AG08395 (cell line): Measurements from ENCODE around the gene SREBF1.

Experiments used
- DNase-seq: peaks from one replicate; pipeline ENCODE4 v3.0.0; 2012; ENCODE audit warnings: mixed read lengths, low spot score

SREBF1 gene

DNA sequence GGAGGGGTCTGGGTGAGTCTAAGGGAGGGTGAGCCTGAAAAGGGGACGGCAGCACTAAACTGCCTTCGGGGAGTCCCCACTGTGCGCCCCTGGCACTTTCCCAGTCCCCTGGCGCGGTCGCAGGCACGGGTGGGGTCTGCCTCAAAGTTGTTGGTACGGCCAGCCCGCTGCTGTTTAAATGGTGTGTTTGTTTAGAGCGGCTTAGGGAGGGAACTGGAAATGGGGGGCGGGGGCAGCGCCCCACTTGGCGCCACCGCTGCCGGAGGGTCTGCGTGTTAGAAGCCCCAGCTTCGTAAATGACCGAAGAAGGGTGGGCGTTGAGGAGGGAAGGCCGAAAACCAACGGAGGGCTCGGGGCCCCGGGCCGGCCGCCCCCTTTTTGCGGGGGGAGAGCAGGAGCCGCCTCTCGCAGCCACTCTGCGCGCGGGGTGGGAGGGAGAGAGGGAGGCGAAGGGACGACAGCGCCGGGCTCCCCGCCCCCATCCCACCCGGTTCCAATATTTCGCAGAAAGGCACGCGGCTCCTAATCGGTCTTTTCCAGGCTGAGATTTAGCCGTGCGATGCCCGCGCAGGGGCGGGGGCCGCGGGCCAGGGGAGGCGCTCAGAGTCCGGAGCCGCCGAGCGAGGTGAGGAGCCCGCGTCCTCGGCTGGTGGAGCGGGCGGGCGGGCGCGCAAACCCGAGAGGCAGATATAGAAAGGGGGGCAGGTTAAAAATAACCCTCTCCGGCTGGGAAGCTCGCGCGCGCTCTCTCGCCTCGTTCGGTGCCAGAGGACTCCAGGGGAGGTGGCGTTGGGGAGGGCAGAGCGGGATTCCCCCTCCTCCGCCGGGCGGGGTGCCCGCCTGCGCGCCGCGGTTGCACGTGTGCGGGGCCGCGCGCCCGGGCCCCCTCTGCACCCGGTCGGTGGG, 54.9 kb downstream of the SREBF1 start:
- peak; percentile 45 for DNase-seq

DNA sequence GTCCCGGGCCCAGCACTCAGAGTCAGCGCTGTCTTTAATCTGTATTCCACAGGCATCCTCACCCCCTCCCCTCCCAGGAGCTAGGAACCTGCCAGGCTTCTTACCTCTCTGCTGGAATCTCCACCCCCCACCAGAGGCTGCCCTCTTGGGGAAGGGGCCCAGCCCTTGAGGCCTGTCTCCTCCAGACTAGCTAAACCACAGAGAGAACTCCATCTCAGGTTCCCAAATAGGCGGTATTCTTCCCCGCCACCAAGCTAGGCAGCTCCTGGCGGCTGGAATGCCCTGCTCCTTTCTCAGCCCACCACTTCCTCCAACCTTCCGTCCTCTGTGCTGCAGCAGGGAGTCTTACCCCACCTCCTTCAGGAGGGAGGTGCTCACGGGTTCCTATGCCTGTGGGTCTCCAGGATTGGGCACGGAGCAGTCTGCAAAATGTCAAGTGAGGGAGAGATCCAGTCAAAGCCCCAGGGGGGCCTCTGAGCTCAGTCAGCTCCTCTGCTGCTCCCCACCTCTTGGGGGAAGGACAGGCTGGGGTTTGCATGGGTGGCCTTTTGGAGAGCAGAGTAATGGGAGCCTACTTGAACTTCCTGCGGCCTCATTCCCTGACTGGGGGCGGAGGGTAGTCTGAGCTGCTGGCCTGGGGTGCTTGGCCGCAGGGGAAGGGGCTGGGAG, 55.7 kb downstream of the SREBF1 start:
- no peak for DNase-seq

GRCh38 chr17:17779015-17779611, 57.7 kb downstream of the SREBF1 start:
- DNase-seq: no peak

- DNase-seq: peak; percentile 53
Measured at GRCh38 chr17:17778308-17779014, 58.3 kb downstream of the SREBF1 start.

- DNase-seq: no peak
Measured at GRCh38 chr17:17776889-17777288, 59.9 kb downstream of the SREBF1 start.

DNA sequence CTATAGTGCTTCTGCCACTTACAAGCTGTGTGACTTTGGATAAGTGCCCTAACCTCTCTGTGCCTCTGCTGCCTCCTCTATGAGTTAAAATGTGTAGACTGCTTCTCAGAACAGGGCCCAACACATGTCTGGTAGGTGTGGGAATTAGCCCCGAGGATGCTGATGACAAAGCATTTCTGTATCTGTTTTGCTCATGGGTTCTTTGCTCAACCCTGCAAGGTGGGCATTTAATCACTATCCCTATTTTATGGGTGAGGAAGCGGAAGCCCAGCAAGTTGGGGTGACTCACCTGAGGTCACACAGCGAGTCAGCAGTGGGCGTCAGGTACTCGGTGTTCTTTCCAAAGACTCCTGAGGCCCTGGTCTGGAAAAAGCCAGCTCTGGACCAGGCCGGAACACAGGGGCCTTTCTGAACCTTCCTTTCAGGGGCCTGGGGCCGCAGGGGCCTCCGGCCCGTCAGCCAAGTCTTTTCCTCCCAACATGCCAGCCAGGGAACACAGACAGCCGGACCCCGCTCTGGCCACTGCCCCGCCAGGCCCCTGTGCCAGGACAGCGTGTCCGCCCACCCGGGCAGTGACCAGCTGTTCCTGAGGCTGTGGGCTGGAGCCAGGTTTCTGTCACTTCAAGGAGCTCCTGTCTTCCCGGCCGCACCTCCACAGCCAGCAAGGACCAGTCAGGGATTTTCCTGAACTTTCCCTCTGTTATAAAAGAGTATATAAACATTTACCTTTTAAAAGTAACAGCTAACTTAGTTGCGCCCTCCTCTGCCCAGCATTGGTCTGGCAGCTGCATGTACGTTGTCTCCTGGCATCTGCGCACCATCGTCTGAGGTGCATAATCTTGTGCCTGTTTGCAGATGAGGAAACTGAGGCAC, 62.5 kb downstream of the SREBF1 start:
- no peak for DNase-seq

- DNase-seq: no peak
Measured at GRCh38 chr17:17772231-17772630, 64.6 kb downstream of the SREBF1 start.

- no peak for DNase-seq
Measured at GRCh38 chr17:17771498-17772201, 65.1 kb downstream of the SREBF1 start.

DNA sequence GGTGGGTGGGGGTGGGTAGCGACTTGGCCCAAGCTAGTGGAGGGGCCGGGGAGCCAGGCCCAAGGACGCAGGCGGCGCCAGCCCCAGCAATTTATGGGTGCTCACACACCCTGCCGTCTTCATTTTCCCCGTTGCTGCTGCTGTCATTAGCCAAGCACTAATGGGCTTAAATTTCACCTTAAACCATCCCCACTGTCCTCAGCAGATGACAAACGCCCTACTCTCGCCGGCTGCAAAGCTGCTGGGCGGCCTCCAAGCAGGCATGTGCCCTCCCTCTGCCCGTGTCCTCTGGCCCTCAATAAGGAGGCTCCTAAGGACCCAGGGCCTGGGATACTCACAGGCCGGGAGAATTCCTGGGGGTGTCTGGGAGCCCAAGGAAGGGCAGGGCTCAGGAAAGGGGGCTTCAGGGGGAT, 66.1 kb downstream of the SREBF1 start:
- no peak for DNase-seq

GRCh38 chr17:17769869-17770631, 66.7 kb downstream of the SREBF1 start:
- no peak for DNase-seq

DNA sequence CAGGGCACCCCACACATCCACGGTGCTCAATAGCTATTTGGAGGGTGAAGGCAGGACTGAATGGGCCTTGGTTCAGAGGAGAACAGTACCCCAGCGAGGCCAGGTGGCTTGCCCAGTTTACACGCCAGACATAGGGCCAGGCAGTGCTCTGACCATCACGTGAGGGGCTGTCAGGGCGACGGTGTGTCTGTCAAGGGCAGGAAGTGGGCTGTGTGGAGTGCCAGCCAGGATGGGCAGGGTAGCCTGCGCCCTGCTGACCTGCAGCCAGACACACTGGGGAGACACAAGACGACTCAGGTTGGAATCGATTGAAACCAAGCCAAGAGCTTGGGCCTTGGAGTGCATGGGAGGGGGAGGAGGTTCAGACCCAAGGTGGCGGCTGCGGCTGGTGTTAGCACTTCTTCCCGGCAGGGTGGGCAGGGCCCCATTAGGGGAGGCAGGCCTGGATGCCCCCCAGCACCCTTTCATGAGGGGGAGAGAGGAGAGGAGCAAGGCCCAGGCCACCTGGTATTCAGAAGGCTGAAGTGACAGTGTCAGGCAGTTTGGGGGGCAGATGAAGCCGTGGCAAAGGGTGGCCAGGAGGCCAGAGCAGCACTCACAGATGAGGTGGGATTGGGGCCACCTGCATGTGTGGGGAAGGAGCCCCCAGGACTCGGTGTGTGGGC, 68.2 kb downstream of the SREBF1 start:
- DNase-seq: no peak

DNA sequence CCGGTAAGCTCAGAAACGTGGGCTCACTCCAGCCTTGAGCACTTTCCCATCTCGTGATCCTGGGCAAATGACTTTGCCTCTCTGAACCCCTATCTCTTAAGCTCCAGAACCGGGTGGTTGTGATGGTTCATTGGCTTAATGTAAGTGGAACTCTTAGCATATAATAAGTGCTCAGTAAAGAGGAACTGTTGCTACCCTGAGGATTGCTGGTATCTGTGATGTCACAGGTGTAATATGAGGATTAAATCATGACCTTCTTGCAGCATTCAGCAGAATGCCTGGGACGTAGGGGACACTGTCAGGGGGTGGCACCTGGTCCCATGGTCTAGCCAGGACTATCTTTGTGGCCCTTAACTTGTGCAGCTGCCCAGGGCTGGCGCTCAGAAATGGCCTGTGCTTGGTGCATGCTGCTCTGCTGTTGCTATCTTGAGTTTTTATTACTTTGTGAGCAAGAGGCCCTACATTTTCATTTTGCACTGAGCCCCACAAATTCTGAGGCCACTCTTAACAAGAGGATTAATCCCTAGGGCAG, 68.8 kb downstream of the SREBF1 start:
- no peak for DNase-seq

- DNase-seq: peak; percentile 29
Measured at GRCh38 chr17:17767154-17767869, 69.5 kb downstream of the SREBF1 start.

DNA sequence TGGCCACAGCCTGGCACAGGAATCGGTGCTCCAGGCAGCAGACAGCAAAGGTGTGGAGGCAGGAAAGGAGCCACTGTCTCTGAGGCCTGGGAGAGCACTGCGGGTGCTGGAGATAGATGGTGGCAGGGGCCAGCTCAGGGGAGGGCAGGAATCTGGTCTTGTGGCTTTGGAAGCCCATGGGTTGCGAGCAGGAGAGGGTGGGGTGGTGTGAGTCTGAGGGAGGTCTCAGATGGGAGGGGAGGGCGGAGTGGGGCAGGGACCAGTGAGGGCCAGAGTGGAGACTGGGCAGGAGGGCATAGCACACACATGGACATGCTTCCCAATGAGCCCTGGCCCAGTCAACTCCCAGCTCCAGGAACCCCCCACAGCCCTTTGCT, 70.1 kb downstream of the SREBF1 start:
- DNase-seq: no peak

GRCh38 chr17:17766077-17766743, 70.6 kb downstream of the SREBF1 start:
- DNase-seq: no peak

GRCh38 chr17:17765359-17766076, 71.3 kb downstream of the SREBF1 start:
- no peak for DNase-seq

- no peak for DNase-seq
Measured at GRCh38 chr17:17763734-17764133, 73.1 kb downstream of the SREBF1 start.
